HG02943 (cell line): ENCODE measurements around the gene CFD.
"Not testable (repeated sequence)": the region's sequence is repeated elsewhere in the genome, so short reads cannot be mapped to it uniquely, and the experiment has no call there.

ENCODE experiments used
- ATAC-seq: cut with Tn5 transposase; IDR thresholded peaks from one replicate; pipeline ENCODE4 v1.9.1; 2021; ENCODE audit warnings: mild to moderate bottlenecking, low read depth, moderate library complexity; ENCODE audit not compliant: unreplicated experiment

CFD gene

DNA sequence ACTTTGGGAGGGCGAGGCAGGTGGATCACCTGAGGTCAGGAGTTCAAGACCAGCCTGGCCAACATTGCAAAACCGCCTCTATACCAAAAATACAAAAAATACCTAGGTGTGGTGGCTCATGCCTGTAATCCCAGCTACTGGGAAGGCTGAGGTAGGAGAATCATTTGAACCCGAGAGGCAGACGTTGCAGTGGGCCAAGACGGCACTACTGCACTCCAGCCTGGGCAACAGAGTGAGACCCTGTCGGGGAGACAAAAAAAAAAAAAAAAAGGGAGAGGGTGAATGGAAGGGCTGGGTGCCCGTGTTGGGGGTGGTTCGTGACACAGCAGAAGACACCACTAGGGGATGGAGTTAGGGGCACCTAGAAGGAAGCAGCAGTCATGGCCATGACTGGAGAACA is 10.8 kb downstream of the CFD start:
- no peak for ATAC-seq

- no peak for ATAC-seq
These were observed 11.5 kb downstream of the CFD start for GRCh38 chr19:870963-871401.

- no peak for ATAC-seq
These were observed 12.2 kb downstream of the CFD start for GRCh38 chr19:871446-872265.

- ATAC-seq: no peak
These were observed 12.9 kb downstream of the CFD start for GRCh38 chr19:872266-872951.

- ATAC-seq: no peak
These were observed 13.6 kb downstream of the CFD start for GRCh38 chr19:873084-873483.

DNA sequence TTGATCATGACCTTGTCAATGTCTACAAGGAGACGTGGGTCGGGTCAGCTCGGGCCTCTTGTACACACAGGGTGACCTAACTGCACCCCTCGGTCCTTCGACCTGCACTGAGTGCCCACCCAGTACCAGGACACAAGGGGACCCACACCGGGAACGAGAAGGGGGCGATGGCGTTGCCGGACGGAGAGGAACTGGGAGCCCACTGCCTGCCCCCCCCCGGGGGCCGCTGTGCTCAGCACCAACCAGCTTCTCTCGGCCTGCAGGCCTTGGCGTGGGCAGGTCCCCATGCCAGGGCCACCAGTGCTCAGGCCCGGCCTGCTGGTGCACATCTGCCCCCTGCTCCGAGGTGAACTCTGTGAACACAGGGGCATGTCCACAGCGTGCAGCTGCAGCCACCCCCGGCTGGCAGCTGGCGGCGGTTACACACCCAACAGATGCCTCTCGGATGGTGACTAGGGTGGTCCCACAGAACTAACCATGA is 14.1 kb downstream of the CFD start:
- no peak for ATAC-seq

GRCh38 chr19:875265-875879 is 15.9 kb downstream of the CFD start:
- no peak for ATAC-seq

DNA sequence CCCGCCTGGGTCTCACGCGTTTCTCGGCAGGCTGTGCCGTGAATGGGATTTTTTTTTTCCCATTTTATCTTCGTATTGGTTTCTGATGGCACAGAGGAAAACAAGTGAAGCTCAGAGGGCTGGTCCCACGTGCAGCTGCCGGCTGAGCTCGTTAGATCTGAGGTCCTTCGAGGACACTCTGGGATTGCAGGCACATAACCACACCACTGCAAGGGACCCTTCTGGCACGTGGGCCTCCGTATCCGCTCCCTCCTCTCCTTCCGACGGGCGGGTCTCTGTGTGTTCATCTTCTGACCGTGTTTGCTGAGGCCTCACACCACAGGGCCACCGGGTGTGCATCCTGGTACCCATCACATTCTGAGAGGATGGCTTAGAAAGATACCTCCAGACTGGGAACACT is 16.6 kb downstream of the CFD start:
- no peak for ATAC-seq

- ATAC-seq: no peak
These were observed 17.4 kb downstream of the CFD start for GRCh38 chr19:876780-877314.

DNA sequence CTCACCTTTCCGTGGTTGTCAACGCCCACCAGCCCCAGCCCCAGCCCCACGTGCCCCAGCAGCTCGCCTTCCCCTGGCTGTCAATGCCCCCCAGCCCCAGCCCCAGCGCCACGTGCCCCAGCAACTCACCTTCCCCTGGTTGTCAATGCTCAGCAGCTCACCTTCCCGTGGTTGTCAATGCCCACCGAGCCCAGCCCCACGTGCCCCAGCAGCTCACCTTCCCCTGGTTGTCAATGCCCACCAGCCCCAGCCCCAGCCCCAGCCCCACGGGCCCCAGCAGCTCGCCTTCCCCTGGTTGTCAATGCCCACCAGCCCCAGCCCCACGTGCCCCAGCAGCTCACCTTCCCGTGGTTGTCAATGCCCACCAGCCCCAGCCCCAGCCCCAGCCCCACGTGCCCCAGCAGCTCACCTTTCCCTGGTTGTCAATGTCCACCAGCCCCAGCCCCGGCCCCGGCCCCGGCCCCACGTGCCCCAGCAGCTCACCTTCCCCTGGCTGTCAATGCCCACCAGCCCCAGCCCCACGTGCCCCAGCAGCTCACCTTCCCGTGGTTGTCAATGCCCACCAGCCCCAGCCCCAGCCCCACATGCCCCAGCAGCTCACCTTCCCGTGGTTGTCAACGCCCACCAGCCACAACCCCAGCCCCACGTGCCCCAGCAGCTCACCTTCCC is 18.7 kb downstream of the CFD start:
- not testable (repeated sequence) for ATAC-seq

GRCh38 chr19:878751-879561 is 19.5 kb downstream of the CFD start:
- not testable (repeated sequence) for ATAC-seq

DNA sequence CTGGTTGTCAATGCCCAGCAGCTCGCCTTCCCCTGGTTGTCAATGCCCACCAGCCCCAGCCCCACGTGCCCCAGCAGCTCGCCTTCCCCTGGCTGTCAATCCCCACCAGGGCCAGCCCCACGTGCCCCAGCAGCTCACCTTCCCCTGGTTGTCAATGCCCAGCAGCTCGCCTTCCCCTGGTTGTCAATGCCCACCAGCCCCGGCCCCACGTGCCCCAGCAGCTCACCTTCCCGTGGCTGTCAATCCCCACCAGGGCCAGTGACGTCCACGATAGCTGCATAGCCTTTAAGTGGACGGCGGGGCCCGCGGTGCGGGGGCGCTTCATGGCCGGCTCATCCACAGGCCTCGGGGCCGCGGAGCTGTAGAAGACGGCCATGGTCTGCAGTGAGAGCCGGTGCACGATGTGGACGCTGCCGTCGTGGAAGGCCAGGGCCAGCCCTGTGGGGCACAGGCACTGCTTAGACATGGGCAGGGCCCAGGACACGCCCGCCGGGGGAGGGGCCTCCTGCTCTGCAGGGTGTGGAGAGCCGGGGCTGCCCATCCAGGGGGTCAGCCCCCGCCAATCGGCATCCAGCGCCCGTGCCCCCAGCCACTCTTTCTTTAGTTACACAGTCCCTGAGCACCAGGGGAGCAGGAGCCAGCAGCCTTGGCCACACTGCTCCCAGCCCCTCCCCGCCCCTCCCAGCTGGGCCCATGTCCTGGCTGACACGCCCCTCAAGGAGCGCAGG is 20.4 kb downstream of the CFD start:
- no peak for ATAC-seq

- no peak for ATAC-seq
These were observed 22.1 kb downstream of the CFD start for GRCh38 chr19:881385-882071.

GRCh38 chr19:882871-883497 is 23.5 kb downstream of the CFD start:
- ATAC-seq: no peak

- ATAC-seq: no peak
These were observed 24.3 kb downstream of the CFD start for GRCh38 chr19:883661-884211.

- no peak for ATAC-seq
These were observed 25.2 kb downstream of the CFD start for GRCh38 chr19:884420-885211.
